Measurements from ENCODE around the gene ABTB2. TPM values are rescaled to one million over a fixed set of nuclear protein-coding genes. Genes with fewer than 3 reads are reported as not detected.

ABTB2 gene
- total and polyA plus RNA-seq, 9 of the 15 experiments (the other 6 are each of a cell fraction or from before 2014, with no cell fraction given), result 0.03 to 0.18 (median 0.12) TPM; not detected in 2

DNA sequence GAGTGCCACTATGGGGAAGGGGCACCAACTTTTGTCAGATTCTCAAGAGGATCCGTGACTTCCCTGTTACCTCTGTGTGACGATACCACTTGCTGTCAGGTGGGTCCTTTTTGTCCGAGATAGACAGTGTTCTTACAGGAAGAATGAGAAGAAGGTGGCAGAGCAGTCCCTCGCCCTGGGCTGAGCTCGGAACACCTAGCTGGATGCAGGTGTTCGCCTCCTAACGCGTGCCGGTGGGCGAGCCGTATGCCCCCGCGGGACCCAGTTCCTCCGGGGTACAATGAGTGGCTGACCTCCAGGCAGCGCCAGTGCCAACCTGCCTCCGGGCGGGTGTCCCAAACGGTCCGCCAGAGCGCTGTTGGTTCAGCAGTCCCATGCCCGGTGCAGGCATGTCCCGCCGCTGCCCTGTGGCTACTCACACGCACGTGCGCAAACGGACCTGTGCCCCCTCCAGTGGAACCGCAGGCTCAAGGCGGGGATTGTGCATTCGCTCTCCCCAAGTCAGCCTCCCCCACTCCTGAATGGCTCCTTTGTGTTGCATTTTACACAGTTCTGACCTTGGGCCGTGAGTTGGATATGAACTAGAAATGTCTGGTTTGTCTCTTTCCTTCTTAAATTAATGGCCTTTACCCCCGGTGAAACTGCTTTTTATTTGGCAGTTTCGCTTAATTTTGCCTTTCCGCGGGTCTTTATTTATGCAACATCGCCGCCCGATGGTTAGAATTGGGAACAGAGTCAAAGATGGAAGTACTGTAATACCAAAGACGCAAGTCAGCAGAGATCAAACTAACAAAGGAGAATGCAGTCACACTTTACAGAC is 1.1 kb upstream of the ABTB2 start (continued):
- TF ChIP-seq TSHZ1 (CRISPR knock-in tag; IDR thresholded peaks at IDR 0.05) (no peak), SAP30 (IDR thresholded peaks at IDR 0.05; ENCODE audit: borderline replicate concordance, insufficient read depth, low read depth, low read length, poor library complexity, severe bottlenecking) (peak; percentile 41), EGR1 (conservative IDR thresholded peaks at IDR 0.05) (no peak), ARHGAP35 (IDR thresholded peaks at IDR 0.05; ENCODE audit: partially characterized antibody) (no peak), POLR2G (IDR thresholded peaks at IDR 0.05; ENCODE audit: low read depth, low read length) (no peak), NR2F6 (CRISPR knock-in tag; IDR thresholded peaks at IDR 0.05) (no peak), TAF7 (tag; IDR thresholded peaks at IDR 0.05) (no peak), DACH1 (IDR thresholded peaks at IDR 0.05; ENCODE audit: partially characterized antibody) (no peak), JUN (IDR thresholded peaks at IDR 0.05; ENCODE audit: borderline replicate concordance, low read depth, low read length) (no peak), JUN (CRISPR knock-in tag; IDR thresholded peaks at IDR 0.05; ENCODE audit: borderline replicate concordance) (no peak), MTA2 (IDR thresholded peaks at IDR 0.05; ENCODE audit: low read depth) (no peak), CAMTA2 (CRISPR knock-in tag; conservative IDR thresholded peaks at IDR 0.05) (no peak), ZNF239 (CRISPR knock-in tag; IDR thresholded peaks at IDR 0.05) (no peak), RAD51 (IDR thresholded peaks at IDR 0.05; ENCODE audit: borderline replicate concordance, low read depth) (no peak; the same call in 1 of the 2 replicates)
- TF ChIP-seq, protein P1, sequence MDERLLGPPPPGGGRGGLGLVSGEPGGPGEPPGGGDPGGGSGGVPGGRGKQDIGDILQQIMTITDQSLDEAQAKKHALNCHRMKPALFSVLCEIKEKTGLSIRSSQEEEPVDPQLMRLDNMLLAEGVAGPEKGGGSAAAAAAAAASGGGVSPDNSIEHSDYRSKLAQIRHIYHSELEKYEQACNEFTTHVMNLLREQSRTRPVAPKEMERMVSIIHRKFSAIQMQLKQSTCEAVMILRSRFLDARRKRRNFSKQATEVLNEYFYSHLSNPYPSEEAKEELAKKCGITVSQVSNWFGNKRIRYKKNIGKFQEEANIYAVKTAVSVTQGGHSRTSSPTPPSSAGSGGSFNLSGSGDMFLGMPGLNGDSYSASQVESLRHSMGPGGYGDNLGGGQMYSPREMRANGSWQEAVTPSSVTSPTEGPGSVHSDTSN (CRISPR knock-in tag; IDR thresholded peaks at IDR 0.05; ENCODE audit: low read depth), result no peak
- TF ChIP-seq, protein P1 (tag; conservative IDR thresholded peaks at IDR 0.05; ENCODE audit: low read depth), result no peak
- TF ChIP-seq, protein P2, sequence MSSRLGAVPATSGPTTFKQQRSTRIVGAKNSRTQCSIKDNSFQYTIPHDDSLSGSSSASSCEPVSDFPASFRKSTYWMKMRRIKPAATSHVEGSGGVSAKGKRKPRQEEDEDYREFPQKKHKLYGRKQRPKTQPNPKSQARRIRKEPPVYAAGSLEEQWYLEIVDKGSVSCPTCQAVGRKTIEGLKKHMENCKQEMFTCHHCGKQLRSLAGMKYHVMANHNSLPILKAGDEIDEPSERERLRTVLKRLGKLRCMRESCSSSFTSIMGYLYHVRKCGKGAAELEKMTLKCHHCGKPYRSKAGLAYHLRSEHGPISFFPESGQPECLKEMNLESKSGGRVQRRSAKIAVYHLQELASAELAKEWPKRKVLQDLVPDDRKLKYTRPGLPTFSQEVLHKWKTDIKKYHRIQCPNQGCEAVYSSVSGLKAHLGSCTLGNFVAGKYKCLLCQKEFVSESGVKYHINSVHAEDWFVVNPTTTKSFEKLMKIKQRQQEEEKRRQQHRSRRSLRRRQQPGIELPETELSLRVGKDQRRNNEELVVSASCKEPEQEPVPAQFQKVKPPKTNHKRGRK (tag; IDR thresholded peaks at IDR 0.05), result no peak
- TF ChIP-seq, protein P3, sequence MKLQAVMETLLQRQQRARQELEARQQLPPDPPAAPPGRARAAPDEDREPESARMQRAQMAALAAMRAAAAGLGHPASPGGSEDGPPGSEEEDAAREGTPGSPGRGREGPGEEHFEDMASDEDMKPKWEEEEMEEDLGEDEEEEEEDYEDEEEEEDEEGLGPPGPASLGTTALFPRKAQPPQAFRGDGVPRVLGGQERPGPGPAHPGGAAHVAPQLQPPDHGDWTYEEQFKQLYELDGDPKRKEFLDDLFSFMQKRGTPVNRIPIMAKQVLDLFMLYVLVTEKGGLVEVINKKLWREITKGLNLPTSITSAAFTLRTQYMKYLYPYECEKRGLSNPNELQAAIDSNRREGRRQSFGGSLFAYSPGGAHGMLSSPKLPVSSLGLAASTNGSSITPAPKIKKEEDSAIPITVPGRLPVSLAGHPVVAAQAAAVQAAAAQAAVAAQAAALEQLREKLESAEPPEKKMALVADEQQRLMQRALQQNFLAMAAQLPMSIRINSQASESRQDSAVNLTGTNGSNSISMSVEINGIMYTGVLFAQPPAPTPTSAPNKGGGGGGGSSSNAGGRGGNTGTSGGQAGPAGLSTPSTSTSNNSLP (IDR thresholded peaks at IDR 0.05; ENCODE audit: borderline replicate concordance, low read depth, low read length), result 0 out of 2 replicates have a peak, but pooled peaks have one; percentile 44

Measured in K562 (cell line).